IPS-NIHi11 (cell line): ENCODE measurements around the gene CDS2.

ENCODE experiments used
- DNase-seq: peaks from one replicate; pipeline ENCODE4 v3.0.0; 2012; ENCODE audit warnings: mixed read lengths, low spot score

The CDS2 gene

DNA sequence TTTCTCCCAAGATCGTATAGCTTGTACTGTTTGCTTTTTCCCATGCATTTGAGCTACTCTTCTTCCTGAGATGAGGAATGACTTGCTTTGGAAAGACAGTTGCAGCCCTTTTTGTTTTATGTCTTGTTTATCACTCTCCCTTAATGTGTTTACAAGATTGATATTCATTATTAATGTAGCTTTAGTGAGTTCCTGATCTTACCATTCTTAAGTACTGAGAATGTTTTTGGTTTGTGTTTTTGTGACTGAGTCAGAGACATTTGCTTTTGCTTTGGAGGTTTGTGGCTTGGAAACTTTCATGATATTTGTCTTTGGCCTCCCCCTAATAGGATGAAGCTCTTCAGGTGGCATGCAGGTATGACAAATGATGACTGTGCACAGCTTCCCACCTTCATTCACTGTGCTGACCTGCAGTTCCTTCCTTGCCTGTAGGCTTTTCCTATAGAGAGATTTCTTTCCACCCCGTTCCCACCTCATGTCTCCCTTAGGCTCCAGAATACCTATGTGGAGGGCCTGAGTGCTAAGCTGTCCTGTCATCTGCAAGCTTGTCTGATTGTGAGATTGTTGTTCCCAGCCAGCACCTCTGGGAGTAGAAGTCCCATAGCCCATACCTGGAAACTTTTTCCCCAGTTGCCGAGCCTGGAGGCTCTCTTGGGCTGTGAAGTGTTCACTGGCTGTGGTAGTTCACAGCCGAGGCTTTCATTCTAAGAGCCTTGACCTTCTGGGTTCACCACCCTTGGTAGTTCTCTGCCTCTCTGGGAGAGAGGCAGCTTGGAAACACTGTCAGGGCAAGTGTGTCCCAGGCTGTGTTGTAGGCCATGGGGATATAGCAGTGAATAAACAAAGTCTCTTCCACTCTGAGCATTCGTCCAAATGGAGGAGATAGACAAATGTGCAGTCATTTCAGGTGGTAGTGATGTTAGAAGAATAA lies 27.1 kb downstream of the CDS2 start:
- no peak for DNase-seq

DNA sequence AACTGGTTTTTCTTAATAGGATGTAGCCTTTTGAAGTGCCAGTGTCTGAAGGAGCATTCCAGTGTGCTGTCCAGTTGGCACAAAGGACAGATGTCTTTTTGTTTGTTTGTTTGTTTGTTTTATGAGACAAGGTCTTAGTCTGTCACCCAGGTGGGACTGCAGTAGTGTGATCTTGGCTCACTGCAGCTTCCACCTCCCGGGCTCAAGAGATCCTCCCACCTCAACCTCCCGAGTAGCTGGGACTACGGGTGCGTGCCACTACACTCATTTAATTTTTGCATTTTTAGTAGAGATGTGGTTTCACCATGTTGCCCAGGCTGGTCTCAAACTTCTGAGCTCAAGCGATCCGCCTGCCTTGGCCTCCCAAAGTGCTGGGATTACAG lies 27.7 kb downstream of the CDS2 start:
- DNase-seq: no peak

DNA sequence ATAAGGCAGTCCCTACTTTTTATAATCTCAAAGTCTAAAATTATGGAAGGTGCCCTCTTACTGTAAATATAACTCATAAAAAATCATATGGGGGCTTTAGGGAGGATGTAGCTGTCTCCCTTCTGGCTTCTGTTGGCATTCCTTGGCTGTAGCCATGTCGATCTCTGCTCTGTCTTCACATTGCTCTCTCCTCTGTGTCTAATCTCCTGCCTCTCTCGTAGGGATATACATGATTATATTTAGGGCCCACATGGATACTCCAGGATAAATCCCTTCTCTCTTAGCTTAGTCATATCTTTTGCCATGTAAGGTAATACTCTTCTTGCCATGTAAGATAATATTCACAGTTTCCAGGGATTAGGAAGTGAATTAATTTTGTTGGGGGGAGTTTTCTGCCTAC lies 28.6 kb downstream of the CDS2 start:
- DNase-seq: no peak

DNA sequence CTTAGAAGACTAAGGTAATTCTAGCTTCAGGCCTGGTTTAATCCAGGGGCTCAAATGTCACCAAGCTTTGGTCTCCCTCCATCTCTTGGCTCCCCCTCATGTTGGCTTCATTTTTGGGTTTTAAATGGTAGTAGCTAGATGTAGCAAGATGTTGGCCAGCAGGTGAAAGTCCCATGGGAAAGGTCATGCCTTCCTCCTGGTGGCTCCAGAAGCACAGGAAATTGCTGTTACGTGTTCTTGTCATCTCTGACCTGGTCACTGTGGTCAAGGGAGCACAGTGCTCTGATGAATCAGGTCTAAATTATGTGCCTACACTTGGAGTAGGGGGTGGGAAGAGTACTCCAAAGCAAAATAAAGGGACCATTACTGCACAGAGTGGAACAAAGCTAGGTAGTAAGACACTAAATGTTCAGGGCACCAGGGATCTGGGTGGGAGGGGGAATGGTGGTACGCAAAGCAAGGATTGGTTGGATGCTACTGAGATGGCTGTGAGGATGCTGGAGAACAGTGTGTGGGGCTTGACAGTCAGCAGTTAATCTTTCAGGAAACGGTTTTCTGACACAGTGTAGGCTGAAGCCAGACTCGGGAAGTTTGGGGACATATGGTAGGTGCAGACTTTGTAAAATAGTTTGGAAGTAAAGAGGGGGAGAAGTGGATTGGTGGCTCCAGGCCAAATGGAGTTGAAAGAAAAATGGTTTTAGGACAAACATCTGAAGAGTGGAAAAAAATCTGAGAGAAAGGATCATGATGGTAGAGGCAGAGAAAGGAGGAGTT lies 30.1 kb downstream of the CDS2 start:
- DNase-seq: no peak

DNA sequence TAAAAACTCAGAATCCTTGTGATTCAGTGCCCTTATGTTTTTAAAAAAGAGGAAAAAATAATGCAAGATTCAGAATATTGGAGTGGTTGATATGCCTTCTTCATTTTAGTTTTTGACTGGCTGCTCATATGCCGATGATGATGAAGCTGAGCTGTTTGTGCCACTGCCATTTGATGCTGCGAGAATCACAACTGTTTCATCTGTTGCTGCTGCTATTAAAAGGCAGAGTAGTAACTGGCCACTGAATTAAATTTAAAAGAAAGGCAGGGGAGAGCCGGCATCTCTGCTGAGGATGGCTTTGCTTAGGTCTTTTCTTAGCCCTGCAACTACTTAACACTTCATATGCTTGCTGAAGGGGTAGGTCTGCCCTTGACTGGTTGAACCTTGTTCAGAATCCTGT lies 33.1 kb downstream of the CDS2 start:
- DNase-seq: no peak

DNA sequence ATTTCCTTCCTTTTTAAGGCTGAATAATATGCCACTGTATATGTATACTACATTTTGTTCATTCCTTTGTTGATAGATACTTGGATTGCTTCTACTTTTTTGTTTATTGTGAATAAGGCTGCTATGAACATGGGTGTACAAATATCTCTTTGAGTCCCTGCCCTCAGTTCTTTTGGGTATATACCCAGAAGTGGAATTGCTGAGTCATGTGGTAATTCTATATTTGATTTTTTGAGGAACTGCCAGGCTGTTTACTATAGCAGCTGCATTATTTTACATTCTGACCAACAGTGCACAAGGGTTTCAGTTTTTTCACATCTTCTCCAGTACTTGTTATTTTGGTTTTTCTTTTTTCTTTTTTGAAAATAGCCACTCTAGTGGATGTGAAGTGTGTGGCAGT lies 34.1 kb downstream of the CDS2 start:
- DNase-seq: no peak

DNA sequence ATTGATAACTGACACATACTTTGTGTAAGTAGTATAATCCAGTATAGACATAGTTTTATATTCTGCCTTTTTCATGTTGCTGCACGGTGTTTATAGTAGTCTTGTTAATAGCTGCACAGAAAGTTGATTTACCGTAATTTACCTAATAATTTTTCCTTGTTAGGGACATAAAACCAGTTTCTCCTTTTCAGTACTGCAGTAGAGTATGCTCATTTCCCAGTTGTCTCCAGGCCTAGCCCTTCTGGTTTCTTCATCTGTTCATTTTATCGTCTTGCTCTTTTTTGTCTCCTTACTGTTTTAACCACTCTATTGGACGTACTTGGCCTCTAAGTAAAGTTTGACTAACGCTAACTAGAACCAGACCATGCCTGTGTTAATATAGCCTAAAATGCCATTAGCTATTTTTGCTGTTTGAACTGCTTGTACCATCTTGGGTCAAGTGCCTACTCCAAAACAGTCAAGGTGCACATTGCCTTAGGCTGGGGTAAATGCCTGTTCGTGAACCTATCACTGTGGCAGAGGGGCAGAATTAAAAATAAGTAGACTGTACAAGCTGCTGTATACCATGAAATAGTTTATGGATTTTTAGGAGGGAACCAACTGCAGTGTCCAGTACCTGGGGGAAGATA lies 34.8 kb downstream of the CDS2 start:
- no peak for DNase-seq

DNA sequence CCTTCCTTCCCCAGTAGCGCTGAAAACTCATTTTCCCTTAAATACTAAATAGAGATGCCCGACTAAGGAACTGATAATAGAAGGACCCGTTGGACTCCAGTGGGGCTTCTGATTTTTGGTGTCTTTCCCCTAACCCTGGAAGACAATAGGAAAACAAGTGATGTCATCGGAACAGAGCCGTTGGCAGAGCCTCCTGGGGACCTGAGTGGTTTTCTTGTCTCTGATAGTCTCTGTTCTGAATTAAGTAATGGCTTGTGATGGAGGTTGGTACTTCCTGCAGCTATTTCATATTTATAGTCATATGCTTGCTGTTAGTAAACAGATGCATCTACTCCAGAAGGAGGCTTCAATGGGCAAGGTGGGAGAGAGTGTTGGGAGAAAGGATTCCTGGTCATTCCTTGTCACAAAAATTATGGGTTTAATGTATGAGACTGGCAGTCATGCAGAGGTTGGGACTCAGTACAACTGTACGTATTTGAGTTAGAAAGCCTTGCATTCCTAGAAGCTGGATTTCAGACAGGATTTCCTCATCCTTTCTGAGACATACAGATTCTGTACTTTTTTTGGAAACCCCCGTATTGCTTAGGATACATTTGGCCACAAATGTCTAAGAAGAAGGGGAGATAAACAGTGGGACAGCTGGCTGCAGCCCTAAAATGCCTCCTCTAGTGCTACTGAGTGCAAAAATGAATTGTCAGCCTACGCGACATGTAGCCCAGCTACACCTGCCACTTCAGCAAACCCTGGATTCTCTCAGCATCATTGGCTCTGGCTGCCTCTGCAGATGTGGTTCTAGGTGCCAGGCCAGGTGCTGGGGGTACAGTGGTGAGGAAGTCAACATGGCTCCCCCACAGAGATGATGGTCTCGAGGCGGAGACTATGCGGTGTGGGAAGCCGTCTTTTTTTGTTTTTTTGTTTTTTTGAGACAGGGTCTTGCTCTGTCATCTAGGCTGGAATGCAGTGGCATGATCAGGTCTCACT lies 38.1 kb downstream of the CDS2 start:
- no peak for DNase-seq

DNA sequence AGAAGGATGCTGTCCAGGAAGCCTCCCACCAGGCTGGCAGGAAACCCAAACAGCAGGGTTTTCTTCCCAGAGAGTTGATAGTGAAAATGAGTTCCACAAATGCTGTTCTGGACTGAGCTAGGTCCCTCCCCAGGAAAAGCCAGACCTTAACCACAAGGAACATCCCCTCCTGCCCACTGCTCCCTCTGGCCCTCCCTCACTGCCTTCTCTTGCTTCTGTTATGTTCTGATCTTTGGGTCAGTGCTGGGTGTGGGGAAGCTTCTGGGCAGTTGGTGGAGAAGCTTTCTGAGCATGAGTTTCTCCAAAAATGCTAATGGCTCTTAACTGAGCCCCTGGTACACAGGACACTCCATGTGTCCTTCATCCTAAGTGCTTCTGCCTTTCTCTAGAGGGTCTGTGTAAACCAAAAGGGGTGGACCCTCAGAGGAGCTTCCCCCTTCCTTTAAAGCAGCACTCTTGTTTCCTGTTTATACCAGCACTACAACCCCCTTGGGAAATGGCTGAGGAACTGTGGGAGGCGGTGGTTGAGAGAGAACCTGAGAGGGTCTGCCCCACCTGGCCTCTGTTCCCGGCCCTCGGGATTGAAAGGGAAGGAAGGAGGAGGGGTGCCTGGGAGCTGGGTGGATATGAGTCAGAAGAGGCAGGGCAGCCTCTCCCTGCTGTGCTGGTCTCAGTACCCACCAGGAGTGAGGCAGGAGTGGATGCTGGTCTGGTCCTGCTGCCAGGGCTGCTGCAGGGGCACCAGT lies 42.0 kb downstream of the CDS2 start:
- DNase-seq: peak; percentile 57

DNA sequence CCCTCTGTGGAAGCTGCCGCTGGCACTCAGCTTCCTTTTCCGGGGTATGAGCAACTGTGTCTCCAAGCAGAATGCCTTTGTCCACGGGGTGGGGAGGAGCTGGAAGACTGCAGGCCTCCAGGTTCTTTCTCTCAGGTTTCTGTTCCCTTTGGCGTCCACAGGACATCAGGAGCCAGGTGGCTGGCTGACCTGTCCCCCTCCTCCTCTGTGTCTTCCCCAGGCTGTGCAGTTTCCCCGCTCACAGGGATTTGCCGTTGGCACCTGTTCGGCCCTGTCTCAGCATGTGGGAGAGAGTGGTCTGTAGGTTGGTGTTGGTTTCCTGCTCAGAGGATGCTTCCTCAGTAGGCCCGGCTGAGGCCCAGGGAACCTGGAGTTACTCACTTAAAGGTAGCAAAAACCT lies 43.5 kb downstream of the CDS2 start:
- no peak for DNase-seq

DNA sequence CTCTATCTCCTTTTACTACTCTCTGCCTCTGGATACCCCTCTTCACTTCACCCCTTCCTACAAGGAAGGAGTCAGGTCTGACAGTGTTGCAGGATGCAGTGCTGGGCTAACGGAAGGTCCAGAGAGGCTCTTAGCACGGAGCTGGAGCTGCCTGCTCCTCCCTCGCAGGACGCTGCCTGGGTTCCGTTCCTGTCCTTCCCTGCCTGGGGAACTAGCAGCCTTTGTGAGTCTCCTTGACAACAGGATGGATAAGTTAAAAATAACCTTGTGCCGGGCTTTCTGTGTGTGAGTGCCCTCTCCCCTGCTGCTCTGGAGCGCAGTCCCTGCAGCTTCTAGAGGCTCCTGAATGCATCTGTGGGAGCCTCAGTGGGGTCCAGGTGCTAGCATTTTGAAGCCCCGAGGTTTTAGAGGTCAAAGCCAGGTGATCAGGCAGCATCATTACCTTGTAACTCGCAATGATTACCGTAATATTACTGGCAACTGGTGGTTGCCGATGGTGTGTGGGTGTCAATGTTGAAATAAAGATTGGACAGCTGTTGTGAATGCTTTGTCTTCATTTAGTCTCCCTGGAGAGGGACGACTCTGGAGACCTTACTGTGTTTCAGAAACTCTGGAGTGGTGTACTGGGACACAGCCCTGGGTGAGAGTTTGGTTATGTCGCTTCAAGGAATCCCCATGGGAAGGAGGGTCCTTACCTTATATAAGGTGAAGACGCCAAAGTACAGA lies 44.4 kb downstream of the CDS2 start:
- DNase-seq: no peak

DNA sequence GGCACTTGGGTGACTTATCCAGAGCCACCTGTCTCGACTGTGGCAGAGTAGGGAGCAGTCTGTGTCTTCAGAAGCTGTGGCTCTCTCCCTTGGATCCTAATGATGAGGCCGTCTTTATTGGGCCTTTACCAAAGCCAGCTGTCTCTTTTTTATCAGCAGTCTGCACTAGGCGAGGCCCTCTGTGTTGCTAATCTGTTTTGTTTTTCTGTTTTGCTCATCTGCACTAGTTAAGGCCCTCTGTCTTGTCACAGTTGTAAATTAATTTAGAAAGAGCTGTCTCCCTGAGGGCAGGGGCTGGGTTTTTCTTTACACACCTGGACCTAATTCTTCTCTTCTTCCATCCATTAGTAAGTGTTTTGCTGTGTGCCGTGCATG lies 45.0 kb downstream of the CDS2 start:
- no peak for DNase-seq

DNA sequence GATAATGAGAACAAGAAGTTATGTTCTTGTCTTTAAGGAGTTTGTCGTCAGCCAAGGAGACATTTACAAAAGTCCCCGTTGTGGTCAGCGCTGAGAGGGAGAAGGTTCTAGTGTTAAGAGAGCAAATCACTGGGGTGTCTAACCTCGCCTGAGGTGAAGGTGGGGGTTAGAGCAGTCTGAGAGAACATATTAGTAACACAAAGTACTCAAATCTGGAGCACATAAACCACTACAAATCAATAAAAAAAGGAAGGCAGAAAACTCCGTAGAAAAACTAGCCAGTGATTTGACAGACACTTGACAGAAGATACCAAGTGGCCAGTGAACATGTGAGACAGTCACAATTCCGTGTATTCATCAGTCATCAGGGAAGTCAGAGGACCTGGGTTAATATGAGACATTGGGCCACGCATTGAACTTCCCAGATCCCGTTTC lies 45.4 kb downstream of the CDS2 start:
- no peak for DNase-seq

DNA sequence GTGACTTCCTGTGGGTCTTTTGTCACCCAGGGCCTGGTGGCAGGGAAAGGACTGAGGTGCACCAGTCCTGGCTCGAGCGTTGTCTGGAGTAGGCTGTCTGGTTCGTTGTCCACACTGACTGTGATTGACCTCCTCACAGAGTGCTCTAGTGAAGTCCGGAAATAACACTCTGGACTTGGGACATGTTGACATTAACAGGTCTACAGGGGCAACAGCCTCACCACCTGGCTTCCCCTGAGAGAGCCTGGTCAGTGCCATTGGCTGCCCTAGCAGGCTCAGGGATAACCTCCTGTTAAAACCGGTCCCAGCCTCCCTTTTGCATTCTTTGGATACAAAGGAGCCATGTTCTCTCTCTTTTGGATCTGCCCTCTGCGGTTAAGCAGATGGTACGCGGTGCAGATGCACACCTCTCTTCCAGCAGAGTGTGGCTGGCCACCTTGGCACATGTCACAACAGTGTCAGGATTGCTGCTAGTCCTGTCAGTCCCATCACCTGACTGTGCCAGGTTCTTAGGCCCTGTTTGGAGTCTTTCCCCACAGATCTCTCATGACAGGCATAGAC lies 46.2 kb downstream of the CDS2 start:
- no peak for DNase-seq

DNA sequence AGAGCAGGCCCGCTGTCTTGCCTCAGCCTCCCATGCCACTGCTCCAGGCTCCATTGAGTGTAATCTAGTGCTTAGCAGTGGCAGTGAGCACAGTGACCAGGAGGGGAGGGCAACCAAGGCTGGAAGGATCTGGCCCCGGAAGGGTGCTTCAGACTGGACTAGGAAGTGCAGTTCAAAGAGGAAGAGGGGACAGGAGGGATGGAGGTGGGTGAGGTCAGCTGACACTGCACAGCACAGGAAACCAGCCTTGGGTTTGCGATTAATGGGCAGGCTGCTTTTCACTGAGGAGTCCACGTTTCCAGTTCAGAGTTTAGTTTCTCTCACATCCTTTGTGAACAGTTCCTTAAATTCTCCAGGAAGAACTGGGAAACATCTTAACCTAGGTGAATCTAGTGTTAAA lies 46.9 kb downstream of the CDS2 start:
- no peak for DNase-seq

DNA sequence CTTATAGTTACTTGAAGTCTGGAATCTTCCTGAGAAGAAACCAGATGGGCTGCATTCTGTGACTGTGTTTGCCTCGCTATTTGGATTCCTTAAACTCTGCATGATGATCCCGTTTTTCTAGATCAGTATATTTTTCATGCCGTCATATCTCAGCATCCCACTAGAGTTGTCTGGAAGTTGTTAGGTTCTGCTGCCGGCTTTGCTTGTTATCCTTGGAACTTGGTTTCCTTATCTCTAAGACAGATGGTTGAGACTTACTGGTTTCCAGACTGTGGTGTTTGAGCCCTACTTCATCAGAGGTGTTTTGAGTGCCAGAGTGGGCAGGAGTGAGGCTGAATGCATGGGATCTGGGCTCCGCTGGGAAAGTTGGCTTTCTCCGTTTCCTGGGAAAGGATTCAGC lies 50.3 kb downstream of the CDS2 start:
- no peak for DNase-seq

DNA sequence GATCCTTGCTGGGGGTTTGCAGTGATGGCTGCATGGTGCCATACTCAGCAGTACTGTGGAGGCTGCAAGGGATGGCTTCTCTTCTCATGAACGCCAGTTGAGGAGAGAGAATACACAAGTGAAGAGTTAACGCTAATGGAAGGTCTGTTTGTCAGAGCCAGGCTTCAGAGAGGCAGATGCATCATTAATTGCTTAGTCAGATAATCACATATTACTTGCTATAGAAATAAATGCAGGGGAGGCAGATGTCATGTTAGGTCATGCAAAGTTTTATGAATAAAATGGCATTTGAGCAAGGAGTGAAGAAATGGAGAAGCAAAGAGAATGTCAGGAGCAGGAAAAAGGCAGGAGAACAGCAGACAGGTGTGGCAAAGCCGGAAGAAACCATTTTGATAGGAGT lies 51.2 kb downstream of the CDS2 start:
- no peak for DNase-seq

DNA sequence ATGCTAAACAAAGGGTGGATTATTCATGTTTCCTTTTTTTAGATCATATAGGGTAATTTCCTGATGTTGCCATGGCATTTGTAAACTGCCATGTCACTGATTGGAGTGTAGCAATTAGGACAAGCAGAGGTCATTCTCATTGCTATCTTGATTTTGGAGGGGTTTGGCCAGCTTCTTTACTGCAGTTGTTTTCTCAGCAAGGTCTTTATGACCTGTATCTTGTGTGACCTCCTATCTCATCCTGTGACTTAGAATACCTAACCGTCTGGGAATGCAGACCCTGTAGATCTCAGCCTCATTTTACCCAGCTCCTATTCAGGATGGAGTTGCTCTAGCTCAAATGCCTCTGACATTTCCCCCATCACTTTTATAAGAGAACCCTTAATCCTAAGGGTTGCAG lies 53.6 kb downstream of the CDS2 start:
- no peak for DNase-seq

DNA sequence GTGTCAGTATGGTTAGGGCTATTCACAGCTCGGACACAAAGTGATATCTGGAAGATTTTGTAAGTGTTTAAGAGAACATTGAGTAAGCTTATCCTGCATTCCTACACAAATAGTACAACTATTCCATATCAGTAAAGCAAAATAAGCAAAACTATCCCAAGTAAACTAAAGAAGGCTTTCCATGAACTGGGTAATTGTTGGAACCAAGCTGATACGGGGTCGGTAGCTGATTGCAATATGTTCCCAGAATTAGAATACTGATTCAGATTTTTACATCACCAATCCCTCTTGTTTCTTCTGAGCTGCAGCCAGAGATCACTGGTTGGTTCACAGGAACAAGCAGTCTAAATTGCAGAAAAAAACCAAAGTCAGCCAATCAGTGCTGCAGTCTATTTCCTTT lies 54.1 kb downstream of the CDS2 start:
- DNase-seq: no peak

DNA sequence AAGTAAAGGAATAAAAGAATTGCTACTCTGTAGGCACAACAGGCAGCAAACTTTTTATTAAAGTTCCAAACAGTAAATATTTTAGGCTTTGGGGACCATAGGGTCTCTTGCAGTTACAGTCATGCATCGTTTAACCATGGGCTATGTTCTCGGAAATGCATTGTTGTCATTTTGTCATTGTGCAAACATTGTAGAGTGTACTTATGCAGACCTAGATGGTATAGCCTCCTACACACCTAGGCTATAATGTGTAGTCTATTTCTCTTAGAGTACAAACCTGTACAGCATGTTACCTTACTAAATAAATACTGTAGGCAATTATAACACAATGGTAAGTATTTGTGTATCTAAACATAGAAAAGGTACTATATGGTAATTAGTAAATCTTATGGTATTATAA lies 54.7 kb downstream of the CDS2 start:
- no peak for DNase-seq
